BE2C (cell line): Measurements from ENCODE around the gene FAM98C.

Experiments
- DNase-seq: peaks from one replicate; pipeline ENCODE4 v3.0.0-alpha.2; 2020
- H3K27me3 ChIP-seq: fragments of 250-450 bp; sonication (Bioruptor Pico); 2 replicates; pipeline ENCODE4 v1.5.1; 2020; ENCODE audit warnings: mild to moderate bottlenecking
- H3K36me3 ChIP-seq: fragments of 250-450 bp; sonication (Bioruptor Pico); 2 replicates; pipeline ENCODE4 v1.5.1; 2020; ENCODE audit warnings: mild to moderate bottlenecking
- H3K4me1 ChIP-seq: fragments of 250-450 bp; sonication (Bioruptor Pico); 2 replicates; pipeline ENCODE4 v1.5.1; 2020
- H3K4me3 ChIP-seq: 2 replicates; pipeline ENCODE4 v1.5.1; 2011; ENCODE audit warnings: low read depth, low read length
- H3K9me3 ChIP-seq: fragments of 250-450 bp; sonication (Bioruptor Pico); 2 replicates; pipeline ENCODE4 v1.5.1; 2020
- TF ChIP-seq, protein P1 (sequence below): IDR thresholded peaks from 2 replicates; pipeline ENCODE4 v1.5.1; 2012; ENCODE audit warnings: mild to moderate bottlenecking, low read depth, low read length

The FAM98C gene

DNA sequence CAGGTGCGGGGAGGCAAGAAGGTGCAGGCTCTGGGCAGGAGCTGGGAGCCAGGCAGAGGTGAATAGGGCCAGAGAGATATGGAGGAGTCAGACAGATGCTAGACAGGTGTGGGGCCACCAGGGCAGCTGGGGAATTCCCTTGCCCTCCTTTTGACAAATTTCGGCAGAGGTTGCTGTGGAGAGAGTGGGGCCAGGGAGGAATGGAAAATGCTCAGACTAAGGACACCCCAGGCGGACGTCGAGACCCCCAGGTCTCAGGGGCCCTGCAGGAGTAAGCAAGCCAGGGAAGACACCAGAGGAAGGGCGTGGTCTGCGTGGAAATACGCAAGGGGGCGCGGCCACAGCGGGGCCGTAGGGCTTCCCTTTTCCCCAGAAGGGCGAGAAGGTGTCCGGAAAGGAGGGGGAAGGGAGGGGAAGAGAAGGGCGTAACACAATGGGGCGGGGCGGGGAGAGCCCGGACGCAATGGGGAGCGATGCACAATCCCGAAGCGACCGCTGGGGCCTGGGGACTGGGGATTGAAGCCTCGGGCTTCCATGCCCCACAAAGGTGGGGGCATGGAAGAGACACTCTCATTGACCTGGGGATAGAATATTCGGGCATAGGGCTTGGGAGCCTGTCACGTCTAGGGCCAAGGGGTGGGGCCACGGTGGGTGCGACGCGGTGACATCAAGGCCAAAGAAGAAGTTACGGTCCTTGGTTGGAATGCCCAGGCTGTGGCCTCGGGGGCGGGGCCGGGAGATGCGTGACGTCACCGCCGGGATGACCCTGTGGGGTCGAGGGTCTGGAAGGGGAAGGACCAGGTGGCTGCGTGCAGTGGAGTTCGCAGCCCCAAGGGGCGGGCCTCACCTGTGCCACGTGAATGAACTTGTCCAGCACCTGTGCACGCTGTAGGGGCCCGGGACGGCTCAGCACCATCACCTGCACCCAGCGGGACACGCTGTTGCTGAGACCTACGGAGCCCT is 14.9 kb downstream of the FAM98C start:
- DNase-seq: peak; percentile 51
- H3K4me3 ChIP-seq: peak overlapping the region; percentile 49
- TF ChIP-seq, protein P1, sequence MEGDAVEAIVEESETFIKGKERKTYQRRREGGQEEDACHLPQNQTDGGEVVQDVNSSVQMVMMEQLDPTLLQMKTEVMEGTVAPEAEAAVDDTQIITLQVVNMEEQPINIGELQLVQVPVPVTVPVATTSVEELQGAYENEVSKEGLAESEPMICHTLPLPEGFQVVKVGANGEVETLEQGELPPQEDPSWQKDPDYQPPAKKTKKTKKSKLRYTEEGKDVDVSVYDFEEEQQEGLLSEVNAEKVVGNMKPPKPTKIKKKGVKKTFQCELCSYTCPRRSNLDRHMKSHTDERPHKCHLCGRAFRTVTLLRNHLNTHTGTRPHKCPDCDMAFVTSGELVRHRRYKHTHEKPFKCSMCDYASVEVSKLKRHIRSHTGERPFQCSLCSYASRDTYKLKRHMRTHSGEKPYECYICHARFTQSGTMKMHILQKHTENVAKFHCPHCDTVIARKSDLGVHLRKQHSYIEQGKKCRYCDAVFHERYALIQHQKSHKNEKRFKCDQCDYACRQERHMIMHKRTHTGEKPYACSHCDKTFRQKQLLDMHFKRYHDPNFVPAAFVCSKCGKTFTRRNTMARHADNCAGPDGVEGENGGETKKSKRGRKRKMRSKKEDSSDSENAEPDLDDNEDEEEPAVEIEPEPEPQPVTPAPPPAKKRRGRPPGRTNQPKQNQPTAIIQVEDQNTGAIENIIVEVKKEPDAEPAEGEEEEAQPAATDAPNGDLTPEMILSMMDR: no peak; the same call in 1 of the 2 replicates
- H3K9me3 ChIP-seq: no peaks in the 10 kb centered on the region
- no peaks in the 10 kb centered on the region; the same call in 1 of the 2 replicates for H3K27me3 ChIP-seq
- no peaks in the 10 kb centered on the region for H3K4me1 ChIP-seq
- H3K36me3 ChIP-seq: no peaks in the 10 kb centered on the region

DNA sequence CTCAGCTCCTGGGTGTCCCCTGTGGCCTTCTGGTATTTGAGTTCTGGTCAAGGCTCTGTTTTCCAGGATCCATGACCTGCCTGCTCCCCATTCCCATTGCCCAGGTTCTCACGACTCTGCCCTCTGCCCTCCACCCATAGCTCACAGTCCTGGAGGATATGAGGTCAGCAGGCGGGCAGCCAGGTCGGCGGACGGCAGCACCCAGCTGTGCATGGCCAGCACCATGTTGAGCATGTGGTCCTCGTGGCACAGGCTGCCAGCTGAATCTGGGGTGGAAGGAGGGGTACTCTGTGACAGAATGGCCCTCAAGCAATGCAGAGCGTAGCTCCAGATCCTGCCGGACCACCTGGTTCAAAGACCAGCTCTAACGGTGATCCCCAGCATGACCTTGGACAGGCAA is 18.0 kb downstream of the FAM98C start:
- DNase-seq: no peak
- Histone ChIP-seq H3K4me1 (no peaks in the 10 kb centered on the region), H3K36me3 (no peaks in the 10 kb centered on the region), H3K4me3 (no peak overlapping the region), H3K27me3 (no peaks in the 10 kb centered on the region; the same call in 1 of the 2 replicates), H3K9me3 (no peaks in the 10 kb centered on the region)
- TF ChIP-seq, protein P1: no peak

DNA sequence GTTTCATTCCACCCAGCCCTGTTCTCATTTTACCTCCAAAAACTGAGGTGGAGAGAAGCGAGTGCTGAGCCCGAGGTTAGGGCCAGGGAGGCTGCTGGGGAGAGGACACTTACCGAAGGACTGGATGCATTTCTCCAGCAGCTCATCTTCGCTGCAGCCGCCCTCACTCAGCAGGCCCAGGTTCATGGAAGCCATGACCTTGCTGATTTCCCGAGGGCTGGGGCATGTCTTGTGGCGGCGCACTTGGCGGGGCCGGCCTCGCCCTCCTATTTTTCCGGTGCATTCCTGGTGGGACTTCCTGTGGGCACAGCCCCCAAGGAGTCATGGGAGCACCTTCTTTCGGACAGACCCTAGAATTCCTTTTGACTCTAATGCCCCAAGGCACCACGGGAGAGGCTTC is 19.0 kb downstream of the FAM98C start:
- TF ChIP-seq, protein P1: no peak
- DNase-seq: no peak
- H3K9me3 ChIP-seq: no peaks in the 10 kb centered on the region
- H3K4me1 ChIP-seq: no peaks in the 10 kb centered on the region
- H3K36me3 ChIP-seq: no peaks in the 10 kb centered on the region
- H3K27me3 ChIP-seq: no peaks in the 10 kb centered on the region; the same call in 1 of the 2 replicates
- no peak overlapping the region for H3K4me3 ChIP-seq

GRCh38 chr19:38422438-38422837 is 19.5 kb downstream of the FAM98C start:
- no peaks in the 10 kb centered on the region for H3K9me3 ChIP-seq
- no peak for DNase-seq
- TF ChIP-seq, protein P1: no peak
- no peaks in the 10 kb centered on the region for H3K36me3 ChIP-seq
- no peak overlapping the region for H3K4me3 ChIP-seq
- no peaks in the 10 kb centered on the region for H3K4me1 ChIP-seq
- no peaks in the 10 kb centered on the region; the same call in 1 of the 2 replicates for H3K27me3 ChIP-seq

DNA sequence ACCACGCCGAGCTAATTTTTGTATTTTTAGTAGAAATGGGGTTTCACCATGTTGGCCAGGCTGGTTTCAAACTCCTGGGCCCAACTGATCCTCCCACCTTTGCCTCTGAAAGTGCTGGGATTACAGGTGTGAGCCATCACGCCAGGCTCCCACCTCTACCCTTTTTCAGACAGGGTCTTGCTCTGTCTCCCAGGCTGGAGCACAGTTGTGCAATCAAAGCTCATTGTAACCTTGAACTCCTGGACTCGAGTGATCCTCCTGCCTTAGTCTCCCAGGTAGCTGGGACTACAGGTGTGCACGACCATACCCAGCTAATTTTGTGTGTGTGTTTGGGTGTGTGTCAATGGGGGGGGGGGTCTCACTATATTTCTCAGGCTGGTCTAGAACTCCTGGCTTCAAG is 21.4 kb downstream of the FAM98C start:
- Histone ChIP-seq H3K9me3 (no peaks in the 10 kb centered on the region), H3K4me1 (no peaks in the 10 kb centered on the region), H3K27me3 (no peaks in the 10 kb centered on the region), H3K36me3 (no peaks in the 10 kb centered on the region), H3K4me3 (no peak overlapping the region)
- no peak for DNase-seq
- TF ChIP-seq, protein P1: no peak

DNA sequence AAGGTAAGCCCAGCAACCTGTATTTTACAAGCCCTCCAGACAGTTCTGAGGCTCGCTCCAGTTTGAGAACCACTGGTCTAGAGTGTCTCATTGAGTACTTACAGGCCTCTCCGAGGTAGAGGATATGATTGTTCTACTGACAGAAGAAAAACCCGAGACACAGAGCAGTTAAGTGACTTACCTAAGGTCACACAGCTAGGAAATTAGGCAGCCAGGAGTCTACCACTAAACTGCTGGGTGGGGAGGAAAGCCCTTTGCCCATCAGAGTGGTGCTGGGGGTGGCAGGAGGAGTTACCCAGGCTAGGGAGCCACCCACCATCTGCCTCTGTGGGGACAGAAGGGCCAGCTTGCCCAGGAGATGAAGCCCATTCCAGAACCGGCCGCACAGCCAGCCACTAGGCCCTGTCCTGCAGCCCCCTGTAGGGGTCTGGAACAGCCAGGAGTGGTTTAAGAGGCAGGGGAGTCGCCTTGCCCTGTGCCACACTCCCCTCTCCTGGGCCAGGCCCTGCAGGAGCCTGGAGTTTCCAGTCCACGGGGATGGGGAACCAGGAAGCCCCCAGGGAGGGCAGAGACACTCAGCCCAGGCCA is 22.4 kb downstream of the FAM98C start:
- H3K4me3 ChIP-seq: no peak overlapping the region
- no peak for DNase-seq

More for the DNA sequence above, 22.4 kb downstream of the FAM98C start:
- TF ChIP-seq, protein P1: no peak
- Histone ChIP-seq H3K36me3 (no peaks in the 10 kb centered on the region), H3K9me3 (no peaks in the 10 kb centered on the region), H3K27me3 (no peaks in the 10 kb centered on the region), H3K4me1 (no peaks in the 10 kb centered on the region)
